Stimulated activated CD4-positive, alpha-beta T cell treated with anti-CD3 and anti-CD28 coated beads, Interleukin-4, amount 100 ng/mL, for 24 hours (primary cell): ENCODE data around the gene SV2A.
A peak's percentile ranks its signal among the peaks of the same experiment; 100 is the strongest.
"Not testable (repeated sequence)": the region's sequence is repeated elsewhere in the genome, so short reads cannot be mapped to it uniquely, and the experiment has no call there.

Experiments
- DNase-seq: peaks from one replicate; pipeline ENCODE4 v3.0.0-alpha.2; 2020

Gene SV2A, protein sequence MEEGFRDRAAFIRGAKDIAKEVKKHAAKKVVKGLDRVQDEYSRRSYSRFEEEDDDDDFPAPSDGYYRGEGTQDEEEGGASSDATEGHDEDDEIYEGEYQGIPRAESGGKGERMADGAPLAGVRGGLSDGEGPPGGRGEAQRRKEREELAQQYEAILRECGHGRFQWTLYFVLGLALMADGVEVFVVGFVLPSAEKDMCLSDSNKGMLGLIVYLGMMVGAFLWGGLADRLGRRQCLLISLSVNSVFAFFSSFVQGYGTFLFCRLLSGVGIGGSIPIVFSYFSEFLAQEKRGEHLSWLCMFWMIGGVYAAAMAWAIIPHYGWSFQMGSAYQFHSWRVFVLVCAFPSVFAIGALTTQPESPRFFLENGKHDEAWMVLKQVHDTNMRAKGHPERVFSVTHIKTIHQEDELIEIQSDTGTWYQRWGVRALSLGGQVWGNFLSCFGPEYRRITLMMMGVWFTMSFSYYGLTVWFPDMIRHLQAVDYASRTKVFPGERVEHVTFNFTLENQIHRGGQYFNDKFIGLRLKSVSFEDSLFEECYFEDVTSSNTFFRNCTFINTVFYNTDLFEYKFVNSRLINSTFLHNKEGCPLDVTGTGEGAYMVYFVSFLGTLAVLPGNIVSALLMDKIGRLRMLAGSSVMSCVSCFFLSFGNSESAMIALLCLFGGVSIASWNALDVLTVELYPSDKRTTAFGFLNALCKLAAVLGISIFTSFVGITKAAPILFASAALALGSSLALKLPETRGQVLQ

GRCh38 chr1:149917571-149918144, at the start of gene SV2A:
Gene SV2A, minus strand, starts transcription at chr1:149917844. Its CDS starts 4,004 bp downstream, at chr1:149913840.
- DNase-seq: peak; percentile 47

DNA sequence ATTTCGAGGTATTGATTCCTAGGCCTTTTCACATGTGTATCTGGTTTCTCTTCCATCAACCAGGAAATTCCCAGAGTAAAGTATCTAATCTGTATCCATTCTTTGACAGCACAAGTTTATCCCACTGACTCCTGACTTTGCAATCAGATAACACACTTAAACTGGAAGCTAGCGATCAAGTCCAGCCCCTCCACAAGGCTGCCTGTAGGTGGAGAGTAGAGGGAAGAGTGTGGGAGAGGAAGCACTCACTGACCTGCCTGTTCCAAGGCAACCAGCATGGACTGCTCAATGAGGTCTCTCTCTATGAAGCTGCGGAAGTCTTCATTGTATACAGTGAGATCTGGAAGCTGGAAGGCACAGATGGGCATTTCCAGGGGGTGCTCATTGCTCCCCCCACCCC, 49.4 kb upstream of the SV2A start:
- DNase-seq: no peak

DNA sequence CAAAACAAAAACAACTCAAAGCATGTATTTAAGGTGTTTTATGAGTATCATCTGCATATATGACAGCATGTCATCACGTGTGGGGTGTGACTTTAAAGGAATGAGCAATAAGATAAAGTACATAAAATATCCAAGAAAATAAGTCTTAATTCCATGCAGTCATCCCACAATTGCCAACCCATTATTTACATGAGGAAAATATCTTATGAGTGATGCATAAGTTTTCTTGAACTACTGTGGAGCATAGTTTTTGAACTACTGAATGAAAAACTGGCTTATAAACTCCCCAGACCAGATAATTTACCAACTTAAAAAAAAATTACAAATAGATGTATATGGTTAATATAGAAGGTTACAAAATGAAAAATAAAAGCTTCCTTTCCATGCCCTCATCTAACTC, 48.8 kb upstream of the SV2A start:
- no peak for DNase-seq

DNA sequence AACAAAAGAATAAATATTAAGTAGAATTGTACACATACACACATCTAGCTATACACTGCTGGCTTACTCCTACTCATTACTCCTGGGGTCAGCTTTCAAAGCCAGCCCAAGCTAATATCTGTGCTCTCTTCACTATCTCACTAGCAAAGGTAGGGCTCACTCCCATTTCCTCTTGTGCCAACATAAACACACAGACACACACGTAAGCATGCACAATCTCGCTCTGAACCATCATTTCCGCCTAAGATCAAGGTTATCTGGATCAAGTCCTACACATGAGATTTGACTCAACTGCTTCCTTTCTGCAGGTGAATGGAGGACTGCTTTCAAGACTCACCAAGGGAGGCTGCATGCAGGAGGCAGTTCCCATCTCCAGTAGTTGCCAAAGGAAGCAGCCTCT, 47.8 kb upstream of the SV2A start:
- no peak for DNase-seq

- no peak for DNase-seq
Observed at GRCh38 chr1:149963358-149963757, 45.7 kb upstream of the SV2A start.

DNA sequence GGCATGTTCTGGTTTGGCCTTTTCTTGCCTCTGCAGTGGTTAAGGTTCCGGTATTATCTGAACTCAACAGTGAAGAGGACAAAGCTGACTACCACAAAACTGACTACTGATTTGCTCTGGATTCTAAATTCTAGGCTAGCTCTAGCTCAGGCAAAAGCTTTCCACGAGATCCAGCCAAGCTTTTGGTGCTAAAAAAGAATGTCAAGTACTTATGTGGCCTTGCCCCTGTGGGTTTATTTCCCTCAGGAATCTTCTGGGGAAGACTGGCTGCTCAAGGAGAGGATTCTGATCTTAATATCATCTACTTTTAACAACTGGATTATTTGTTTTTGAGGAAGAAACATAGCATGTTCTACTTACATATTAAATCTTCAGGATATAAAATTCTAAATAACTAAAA, 45.1 kb upstream of the SV2A start:
- DNase-seq: no peak

GRCh38 chr1:149962039-149962647, 44.5 kb upstream of the SV2A start:
- DNase-seq: peak; percentile 53

DNA sequence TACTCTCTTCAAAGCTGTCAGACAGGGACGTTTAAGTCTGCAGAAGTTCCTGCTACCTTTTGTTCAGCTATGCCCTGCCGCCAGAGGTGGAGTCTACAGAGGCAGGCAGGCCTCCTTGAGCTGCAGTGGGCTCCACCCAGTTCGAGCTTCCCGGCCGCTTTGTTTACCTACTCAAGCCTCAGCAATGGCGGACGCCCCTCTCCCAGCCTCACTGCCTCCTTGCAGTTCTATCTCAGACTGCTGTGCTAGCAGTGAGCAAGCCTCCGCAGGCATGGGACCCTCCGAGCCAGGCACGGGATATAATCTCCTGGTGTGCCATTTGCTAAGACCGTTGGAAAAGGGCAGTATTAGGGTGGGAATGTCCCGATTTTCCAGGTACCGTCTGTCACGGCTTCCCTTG, 39.9 kb upstream of the SV2A start:
- DNase-seq: not testable (repeated sequence)

DNA sequence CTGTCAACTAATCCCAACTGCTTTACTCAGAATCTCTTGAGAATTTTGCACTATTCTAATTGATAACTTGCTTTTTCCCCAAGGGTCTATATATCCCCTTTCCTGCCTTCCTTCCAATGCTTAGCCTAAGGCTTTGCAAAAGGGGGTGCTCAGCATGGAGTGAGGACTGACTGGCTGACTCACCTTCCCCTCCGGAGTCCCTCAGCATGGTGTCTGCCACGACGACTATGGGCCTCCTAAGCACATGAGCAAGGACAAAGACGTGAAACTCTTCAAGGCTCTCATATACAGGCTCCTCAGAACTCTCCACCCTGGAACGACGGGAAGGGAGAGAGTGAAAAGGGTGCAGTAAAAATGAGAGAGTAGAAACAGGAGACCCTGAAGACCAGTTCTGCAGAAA, 32.3 kb upstream of the SV2A start:
- DNase-seq: no peak

DNA sequence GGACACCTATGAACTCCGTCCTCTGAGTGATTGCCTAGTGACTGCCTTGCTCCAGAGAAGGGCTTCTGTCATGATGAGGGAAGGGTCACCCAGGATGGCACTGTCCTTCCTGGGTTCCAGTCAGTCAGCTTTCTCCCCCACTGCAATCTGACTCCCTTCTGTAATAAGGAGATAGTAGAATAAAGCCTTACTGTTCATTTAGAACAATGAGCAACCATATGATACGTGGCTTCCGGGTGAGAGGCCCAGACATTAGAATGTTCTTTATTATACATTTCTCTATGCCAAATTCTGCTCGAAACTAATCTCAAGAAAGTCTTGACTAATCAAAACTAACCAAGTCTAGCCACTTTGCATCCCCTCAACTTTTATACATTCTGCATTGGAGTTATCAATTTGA, 27.6 kb upstream of the SV2A start:
- no peak for DNase-seq

DNA sequence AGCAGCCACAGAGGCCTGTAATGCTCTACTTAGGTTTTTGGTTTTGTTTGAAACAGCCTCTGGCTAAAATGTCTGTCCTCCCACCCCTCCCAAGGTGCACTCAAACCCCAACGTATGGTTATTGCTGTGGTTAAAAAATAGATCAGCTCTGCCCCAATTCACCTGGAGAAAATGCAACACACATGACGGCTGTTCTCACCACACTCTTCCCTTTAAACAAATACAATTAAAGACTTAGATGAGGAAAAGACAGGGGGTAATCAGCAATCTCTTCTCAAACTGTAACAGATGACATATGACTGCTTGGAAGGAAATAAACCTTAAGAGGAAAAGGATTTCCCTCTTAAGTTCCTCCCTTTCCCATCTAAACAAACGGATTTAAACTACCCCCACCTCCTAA, 25.2 kb upstream of the SV2A start:
- no peak for DNase-seq

- no peak for DNase-seq
Observed at GRCh38 chr1:149942207-149942606, 24.6 kb upstream of the SV2A start.

DNA sequence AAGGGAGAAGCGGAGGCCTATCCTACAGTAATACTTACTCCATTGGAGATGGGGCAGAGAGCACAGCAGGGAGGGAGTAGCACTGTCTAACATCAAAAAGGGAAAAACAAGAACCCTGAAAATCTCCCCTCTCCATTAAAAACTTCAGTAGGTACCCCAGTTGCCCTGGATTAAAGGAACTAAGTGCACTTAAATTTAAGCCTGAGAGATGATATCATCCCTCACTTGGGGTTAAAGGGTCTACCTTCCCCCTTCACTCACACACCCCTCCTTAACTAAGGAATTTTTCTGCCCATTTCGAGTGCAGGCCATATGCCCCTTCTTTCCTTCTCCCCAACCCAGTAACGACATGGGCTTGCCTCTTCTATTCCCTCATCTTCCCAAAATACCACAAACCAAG, 22.8 kb upstream of the SV2A start:
- no peak for DNase-seq

- DNase-seq: not testable (repeated sequence)
Observed at GRCh38 chr1:149938668-149939003, 21.0 kb upstream of the SV2A start.

DNA sequence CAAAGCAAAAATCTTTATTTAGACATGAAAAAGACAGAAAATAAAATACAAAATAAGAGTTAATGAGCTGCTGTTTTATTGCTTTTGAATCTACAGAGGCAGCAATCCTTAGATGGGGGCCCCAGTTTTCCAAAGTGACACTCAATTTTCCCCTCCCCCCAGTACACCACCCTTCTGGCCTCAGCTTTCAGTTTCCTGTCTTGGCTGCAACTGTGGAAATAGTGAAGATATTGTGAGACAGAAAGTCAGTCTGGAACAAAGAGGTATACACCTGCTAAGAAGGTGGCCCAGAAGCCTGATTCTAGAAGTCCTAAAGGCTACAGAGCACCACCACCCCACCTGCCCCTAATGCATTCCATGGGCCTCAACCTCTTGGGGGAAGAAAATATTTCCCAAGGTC, 20.1 kb upstream of the SV2A start:
- peak; percentile 31 for DNase-seq

- DNase-seq: no peak
Observed at GRCh38 chr1:149936992-149937705, 19.5 kb upstream of the SV2A start.

DNA sequence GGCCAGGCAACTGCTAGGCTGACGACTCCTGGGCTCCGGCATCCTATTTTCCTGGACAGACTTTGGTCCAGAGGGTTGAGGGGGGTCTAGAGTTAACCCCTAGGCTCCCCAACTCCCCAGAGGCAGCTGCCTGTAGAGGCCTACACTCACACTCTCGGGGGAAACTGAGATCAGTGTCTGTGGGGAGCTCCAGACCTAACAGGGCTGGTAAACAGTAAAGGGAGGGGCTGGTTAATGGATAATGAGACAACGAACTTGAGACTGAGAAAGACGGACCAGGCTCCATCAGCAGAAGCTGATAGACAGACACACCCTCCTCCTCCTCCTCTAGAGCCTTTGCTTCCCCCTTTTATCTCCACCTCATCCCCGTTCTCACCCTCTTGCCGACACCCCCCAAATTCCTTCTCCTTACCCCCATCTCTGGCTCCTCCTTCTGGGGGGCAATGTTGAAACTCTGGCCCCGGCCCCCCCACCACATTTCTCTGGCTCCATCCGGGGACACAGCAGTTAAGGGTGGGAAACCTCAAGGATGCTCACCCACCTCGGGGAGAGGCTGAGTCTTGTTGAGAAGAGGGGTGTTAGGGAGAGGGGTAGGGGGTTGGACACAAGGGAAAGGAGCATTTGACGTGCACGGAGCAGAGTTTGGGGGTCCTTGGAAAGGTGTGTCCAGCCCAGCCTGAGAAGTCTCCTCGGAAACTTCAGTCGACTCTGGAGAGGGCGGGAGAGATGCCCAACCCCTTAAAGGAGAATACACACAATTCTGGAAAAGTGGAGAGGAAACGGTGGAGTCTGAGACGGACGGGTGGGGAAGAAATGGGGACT, 18.7 kb upstream of the SV2A start, which contains the start of gene MTMR11:
MTMR11 (minus strand) TSS at position 710 of the 822 bp plus-strand sequence; CDS start at position 478, 232 bp downstream.
- DNase-seq: no peak

- DNase-seq: no peak
Observed at GRCh38 chr1:149934356-149934755, 16.7 kb upstream of the SV2A start.

DNA sequence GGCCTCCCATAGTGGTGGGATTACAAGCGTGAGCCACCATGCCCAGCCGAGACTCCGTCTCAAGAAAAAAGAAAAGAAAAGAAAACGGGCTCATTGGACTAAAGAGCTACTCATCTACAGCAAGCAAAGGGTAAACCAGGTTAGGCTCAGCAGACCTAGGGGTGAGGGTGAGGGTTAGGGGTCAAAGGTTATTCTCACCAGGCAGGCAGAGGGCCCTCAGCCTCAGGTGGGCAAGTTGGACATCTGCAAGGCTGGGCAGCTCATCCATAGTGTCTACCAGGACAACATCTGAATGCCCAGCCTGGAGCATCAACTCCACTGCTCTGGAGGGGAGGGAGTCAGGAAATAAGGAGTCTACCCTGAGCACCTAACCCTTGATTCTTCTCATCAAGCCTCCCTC, 15.6 kb upstream of the SV2A start:
- DNase-seq: no peak

GRCh38 chr1:149932474-149932873, 14.8 kb upstream of the SV2A start:
- DNase-seq: no peak

DNA sequence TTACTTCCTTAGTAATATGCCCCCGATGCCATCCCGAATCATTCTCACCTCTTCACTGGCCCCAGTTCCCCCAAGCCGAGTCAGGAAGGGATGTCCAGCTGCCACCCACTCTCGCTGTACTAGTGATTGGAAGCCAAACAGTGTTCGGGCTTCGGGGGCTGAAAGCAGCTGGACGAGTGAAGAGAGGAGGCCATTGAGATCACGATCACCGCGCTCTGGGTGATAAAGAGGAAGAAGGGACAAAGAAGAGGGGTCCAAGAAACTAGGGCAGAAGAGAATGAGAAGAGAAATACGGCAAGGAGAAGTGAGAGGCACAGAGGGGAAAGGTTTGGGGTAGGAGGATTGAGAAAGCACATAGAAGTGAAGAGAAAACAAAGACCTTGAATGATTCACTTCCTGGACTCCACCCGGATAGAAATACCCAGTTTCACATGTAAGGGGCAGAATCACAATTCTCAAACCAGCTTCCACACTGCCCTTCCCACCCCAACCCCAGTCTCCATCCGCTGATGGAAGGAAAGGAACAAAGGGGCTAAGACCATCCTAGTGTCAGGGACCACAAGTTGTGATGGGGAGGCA, 13.7 kb upstream of the SV2A start:
- no peak for DNase-seq

DNA sequence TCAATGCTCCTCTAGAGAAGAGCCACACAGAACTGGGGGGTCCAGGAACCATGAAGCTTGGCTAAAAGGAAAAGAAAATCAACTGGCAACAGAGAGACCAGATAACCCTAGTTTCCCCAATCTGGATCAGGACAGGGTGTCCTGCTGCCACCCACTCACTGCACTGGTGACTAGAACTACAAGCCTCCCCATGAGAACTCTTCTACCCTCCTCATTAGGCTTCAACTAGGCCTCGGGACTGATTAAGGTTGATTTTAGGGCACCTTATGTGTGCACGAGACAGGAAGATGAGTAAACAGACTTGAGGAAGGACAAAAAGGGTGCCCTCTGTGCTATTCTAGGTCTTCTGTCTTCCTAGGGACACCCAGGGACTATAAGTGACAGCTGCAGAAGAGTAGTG, 12.2 kb upstream of the SV2A start:
- DNase-seq: no peak
